Ramos (cell line): ENCODE results near the gene GALNT7.

Experiments
- in situ Hi-C: fragments of 300-500 bp; cut with MboI; formaldehyde crosslinking; loops from one replicate; pipeline ENCODE4 v1.14.3; 2022; ENCODE audit warnings: low sequenced_read_pairs; ENCODE audit not compliant: unreplicated experiment

Gene GALNT7

DNA sequence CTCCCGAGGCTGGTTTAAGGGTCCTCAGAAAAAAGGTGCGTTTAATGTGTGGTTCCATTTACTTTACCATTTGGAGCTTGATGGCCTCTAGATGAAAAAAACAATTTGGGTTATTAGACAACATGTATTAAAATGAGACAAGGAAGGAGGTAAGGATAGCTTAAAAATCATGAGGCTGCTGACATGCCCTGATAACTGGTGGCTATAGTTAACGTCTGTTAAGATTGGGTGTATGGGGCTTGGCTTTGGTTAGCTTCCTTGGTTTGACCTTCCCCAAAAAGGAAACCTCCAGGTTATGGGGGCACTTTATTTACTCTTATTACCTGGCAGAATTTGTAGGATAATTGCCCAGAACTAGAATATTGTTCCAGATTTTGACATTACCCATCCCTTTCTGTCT is 114.0 kb downstream of the GALNT7 start:
- in situ Hi-C loops = no loop called here

DNA sequence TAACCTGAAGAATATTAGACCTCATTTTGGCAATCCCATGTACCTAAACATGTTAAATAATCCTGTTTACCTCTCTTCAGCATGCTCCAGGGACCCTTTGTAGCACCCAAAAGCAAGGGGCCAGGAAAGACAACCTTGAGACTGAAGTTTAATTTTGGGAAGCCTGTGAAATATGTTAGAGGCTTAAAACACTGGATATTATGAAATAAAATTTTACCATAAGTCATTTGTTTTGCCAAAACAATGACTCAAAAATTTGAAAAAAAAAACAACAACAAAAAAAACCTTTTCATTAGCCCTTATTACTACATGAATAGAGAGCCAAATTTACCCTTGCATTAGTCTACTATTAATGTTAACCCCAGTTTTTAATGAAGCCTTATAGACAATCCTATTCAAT is 115.9 kb downstream of the GALNT7 start:
- in situ Hi-C loops = no loop called here

DNA sequence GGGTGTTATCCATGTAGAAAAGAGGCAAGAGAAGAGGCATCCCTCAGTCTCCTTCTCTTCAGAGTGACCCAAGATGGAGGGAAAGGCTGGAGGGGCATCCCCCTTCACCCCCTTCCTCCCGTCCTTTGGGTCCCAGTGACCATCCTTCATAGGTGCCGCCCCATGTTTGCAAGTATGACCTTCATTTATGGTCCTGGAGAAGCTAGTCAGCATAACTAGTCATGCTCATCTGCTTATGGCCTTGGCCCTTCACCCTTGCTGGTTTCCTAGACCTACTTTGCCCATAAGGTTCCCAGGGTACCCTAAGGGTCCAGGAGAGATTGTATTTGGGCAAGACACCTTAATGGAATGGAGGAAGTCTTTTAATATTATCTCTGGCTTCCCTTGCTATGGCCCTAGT is 118.9 kb downstream of the GALNT7 start:
- in situ Hi-C loops = no loop called here

DNA sequence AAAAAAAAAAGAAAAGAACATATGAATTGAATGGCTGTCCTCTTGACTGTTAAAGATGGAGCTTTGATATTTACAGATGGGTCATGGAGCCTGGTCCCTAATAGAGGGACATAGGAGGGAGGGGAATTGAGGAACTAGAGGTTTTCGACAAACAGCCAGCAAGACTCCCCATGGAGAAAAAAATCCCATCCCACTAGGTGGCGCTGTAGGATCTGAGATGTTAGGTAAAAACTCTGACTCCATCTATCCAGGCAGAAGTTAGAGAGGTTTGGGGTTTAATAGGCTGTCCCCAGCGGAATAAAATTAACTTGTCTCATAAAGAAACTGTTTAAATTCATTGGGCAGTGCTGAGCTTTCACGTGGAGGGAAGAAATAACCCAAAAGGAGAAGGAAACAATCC is 119.7 kb downstream of the GALNT7 start:
- in situ Hi-C loops = no loop called here

DNA sequence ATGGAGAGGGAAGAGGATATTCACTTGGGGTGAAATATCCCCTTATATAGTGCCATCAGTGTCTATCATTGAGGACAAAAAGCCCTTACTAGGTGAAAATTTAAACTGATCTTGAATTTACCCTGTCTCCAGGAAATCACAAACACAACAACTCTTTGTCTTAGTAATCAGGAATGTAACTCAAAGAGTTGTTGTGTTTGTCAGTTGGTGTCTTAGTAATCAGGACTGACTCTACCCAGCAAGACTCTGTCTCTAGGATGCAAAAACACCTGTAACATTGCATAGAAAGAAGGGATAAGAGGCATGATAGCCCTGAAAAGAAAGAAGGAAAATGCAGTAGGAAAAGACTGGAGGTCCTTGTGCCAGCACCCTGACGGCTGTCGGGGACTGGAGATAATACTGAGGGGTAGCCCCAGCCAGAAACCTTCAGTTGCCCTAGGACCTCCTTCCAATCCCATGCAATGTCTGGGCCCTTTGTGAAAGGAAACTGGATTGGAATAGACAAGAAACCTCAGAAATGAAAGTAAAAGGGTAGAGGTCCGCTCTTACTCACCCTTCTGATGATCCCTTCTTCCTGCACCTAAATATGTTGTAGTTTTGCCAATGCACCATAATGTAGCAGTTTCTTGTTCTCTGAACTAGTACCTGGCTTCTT is 120.2 kb downstream of the GALNT7 start:
- in situ Hi-C loops = no loop called here

- in situ Hi-C loops = no loop called here
Measured at GRCh38 chr4:173289353-173289727, 120.7 kb downstream of the GALNT7 start.

DNA sequence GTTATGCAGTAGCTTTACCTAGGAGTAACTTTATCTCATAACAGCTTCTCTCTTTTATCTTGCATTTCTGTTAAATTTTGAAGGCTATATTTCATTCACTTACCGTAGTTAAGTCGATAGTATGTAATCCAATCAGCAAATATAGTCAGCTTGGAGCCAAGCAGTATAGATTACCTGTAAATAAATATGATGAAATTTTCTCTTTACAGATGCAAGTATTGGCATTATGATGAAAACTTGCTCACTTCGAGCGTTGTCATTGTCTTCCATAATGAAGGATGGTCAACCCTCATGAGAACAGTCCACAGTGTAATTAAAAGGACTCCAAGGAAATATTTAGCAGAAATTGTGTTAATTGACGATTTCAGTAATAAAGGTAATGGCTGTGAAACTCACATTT is 123.3 kb downstream of the GALNT7 start:
- in situ Hi-C loops = no loop called here

- in situ Hi-C loops = no loop called here
Measured at GRCh38 chr4:173293663-173294062, 125.1 kb downstream of the GALNT7 start.

DNA sequence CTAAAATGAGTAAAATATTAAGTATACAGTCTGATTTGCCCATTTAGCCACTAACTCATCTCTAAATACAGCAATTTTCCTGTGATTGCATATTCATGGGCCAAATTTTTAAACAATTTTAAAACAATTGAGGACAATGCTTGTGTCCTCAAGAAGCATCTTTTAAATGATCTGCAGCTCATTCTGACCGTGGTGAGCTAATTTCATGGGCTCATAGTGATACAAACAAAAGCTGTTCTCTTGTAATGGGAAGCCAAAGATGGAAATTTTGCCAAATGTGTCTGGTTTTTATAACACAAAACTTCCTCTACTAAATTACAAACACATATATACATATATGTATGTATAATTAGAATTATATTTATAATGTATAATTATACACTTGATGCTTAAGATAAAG is 125.8 kb downstream of the GALNT7 start:
- in situ Hi-C loops = no loop called here

GRCh38 chr4:173301518-173302201 is 133.0 kb downstream of the GALNT7 start:
- in situ Hi-C loops = loop anchor here (10.0 kb wide), 1 partner anchor 287 kb away; no protein-coding TSS in a partner anchor

DNA sequence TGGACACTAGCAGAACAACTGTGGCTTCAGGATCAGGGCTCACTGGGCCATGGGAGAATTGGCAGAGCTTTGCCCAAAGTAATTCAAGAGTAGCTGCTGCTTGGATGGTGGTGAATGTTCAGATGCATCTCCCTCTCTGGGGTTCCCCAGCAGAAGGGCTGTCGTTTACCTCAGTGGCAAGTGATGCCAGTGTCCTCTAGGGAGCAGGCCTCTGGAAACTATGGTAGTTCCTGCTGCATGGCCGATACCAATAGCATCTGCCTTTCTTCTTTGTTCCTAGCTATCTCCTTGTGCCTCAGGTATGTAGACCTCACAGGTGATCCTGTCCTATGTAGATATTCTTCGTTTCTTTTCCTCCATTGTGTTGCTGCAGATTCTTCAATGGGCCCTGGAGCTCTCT is 139.2 kb downstream of the GALNT7 start:
- in situ Hi-C loops = loop anchor here (5.0 to 10.0 kb wide), 2 partner anchors 105 to 293 kb away; no protein-coding TSS in a partner anchor

GRCh38 chr4:173311368-173311767 is 142.8 kb downstream of the GALNT7 start:
- in situ Hi-C loops = no loop called here

GRCh38 chr4:173314715-173315114 is 146.1 kb downstream of the GALNT7 start:
- in situ Hi-C loops = no loop called here

DNA sequence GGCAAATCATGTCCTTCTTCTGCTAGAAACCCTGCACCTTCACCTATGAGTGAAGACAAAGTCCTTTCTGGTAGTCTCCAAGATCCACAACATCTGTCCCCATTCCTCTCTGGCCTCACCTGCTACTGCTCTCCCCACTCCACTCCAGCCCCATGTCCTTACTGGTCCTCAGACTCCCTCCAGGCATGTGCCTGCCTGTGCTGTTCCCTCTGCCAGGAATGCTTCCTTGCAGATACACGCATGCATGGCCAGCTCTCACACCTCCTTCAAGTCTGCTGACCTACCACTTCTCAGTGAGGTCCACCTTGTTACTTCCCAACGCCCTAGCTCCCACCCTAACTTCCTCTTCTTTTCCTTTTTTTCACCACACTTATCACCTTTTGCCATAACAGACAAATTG is 147.4 kb downstream of the GALNT7 start:
- in situ Hi-C loops = no loop called here

- in situ Hi-C loops = no loop called here
Measured at GRCh38 chr4:173317004-173317403, 148.4 kb downstream of the GALNT7 start.

DNA sequence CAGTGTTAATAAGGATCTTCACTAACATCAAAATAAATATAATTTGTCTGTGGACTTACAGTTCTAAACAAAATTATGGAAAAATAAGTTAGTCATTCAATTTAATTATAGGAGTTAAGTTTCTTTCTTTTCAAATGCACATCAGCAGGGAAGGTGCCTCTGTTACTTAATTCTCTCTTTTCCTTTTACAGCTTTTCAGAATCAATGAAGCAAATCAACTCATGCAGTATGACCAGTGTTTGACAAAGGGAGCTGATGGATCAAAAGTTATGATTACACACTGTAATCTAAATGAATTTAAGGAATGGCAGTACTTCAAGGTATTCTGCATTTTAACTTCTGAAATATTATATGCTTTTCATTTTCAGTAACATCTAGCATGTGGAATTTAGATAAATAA is 149.6 kb downstream of the GALNT7 start:
- in situ Hi-C loops = no loop called here

DNA sequence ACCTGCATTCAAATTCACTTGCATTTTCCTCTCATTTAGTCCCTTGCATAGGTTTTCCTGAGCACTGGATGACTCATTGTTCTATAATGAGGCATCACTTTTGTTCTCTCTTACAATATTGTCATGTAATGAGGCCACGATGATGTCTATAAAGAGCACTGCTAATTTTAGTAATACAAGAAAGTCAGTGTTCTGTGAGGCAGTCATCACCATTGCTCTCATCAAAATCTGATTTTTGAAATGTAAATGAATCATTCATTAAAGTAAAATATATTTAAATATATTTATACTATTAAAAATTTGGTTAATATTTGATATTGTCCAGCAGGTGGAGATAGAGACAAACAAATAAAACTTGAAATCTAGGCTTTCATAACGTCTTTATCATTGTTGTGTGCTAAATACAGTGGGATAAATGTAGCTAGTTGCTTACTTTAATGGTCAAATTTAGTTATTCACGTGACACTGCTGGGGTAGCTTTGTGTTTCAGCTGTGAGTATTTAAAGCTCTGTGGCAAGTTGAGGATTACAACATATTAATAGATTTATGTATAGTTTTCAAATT is 150.1 kb downstream of the GALNT7 start:
- in situ Hi-C loops = no loop called here

- in situ Hi-C loops = no loop called here
Measured at GRCh38 chr4:173319696-173320095, 151.1 kb downstream of the GALNT7 start.

DNA sequence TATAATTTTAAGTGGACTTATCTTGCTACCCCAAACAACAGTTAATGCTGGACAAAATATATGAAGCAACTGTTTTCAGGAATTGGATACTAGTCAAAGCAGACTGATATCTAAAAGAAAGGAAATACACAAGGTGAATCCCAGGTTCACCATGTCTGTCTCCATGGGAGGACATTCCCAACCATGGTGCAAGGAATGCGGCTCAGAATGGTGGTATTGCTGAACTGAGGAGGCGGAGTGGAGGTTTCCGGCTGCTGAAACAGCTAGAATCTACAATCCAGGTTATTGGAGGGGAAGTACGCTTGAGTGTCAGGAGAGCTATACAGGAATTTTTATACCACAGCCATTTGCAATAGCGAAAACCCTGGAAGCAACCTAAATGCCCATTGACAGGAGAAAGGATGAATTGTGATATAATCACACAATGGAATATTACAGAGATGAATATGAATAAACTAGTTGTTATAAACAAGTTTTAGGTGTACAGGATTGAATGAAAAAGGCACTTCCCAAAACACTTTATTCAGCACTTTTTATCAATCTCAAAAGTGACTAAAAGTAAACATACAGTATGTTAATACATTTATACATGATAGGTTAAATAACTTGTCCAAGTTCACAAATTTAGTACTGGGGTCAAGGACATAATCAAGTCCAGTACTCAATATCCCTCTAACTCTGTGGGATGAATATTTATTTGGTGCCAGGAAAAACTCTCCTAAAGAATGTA is 156.6 kb downstream of the GALNT7 start:
- in situ Hi-C loops = no loop called here

- in situ Hi-C loops = no loop called here
Measured at GRCh38 chr4:173328236-173328901, 159.8 kb downstream of the GALNT7 start.

GRCh38 chr4:173330590-173330989 is 162.0 kb downstream of the GALNT7 start:
- in situ Hi-C loops = no loop called here
